H7 (cell line): Measurements from ENCODE around the gene MUC6. TPM values are rescaled to one million over a fixed set of nuclear protein-coding genes. Genes with fewer than 3 reads are reported as not detected.
"Not testable (repeated sequence)": the region's sequence is repeated elsewhere in the genome, so short reads cannot be mapped to it uniquely, and the experiment has no call there.

ENCODE experiments used
- DNase-seq: peaks from one replicate; pipeline ENCODE4 v3.0.0; 2012
- H3K27me3 ChIP-seq: 2 replicates; pipeline ENCODE4 v1.6.0; 2011; ENCODE audit warnings: mild to moderate bottlenecking, low read length; ENCODE audit not compliant: control insufficient read depth, insufficient read depth
- H3K36me3 ChIP-seq: replicated peaks from 2 replicates; pipeline ENCODE4 v1.5.1; 2011; ENCODE audit warnings: low read length; ENCODE audit not compliant: control insufficient read depth, insufficient read depth
- H3K4me3 ChIP-seq: 2 replicates; pipeline ENCODE4 v1.5.1; 2011; ENCODE audit warnings: low read depth, mild to moderate bottlenecking, control low read depth, low read length, moderate library complexity; ENCODE audit not compliant: insufficient read depth
- total RNA-seq: library from RNA; depleted of rRNA; stranded (reverse); fragments of >200 nt; shearing (Covaris generic); gene quantifications from 2 replicates; pipeline ENCODE4 v1.2.3, GENCODE V29; 2014

The MUC6 gene
- total RNA-seq, 1 experiment from 2014 or later = not detected

GRCh38 chr11:1019321-1019910, 17.1 kb downstream of the MUC6 start:
- no peaks in the 10 kb centered on the region for H3K36me3 ChIP-seq
- DNase-seq = no peak
- H3K27me3 ChIP-seq = no peaks in the 10 kb centered on the region
- no peak overlapping the region for H3K4me3 ChIP-seq

GRCh38 chr11:1018091-1018490, 18.4 kb downstream of the MUC6 start:
- Histone ChIP-seq H3K4me3 (no peak overlapping the region), H3K36me3 (no peaks in the 10 kb centered on the region), H3K27me3 (no peaks in the 10 kb centered on the region)
- no peak for DNase-seq

GRCh38 chr11:1017269-1018005, 19.1 kb downstream of the MUC6 start:
- Histone ChIP-seq H3K27me3 (no peaks in the 10 kb centered on the region), H3K4me3 (no peak overlapping the region), H3K36me3 (no peaks in the 10 kb centered on the region)
- DNase-seq = no peak

GRCh38 chr11:1016610-1017126, 19.9 kb downstream of the MUC6 start:
- H3K27me3 ChIP-seq, H3K4me3 ChIP-seq, H3K36me3 ChIP-seq, DNase-seq: not testable (repeated sequence)

DNA sequence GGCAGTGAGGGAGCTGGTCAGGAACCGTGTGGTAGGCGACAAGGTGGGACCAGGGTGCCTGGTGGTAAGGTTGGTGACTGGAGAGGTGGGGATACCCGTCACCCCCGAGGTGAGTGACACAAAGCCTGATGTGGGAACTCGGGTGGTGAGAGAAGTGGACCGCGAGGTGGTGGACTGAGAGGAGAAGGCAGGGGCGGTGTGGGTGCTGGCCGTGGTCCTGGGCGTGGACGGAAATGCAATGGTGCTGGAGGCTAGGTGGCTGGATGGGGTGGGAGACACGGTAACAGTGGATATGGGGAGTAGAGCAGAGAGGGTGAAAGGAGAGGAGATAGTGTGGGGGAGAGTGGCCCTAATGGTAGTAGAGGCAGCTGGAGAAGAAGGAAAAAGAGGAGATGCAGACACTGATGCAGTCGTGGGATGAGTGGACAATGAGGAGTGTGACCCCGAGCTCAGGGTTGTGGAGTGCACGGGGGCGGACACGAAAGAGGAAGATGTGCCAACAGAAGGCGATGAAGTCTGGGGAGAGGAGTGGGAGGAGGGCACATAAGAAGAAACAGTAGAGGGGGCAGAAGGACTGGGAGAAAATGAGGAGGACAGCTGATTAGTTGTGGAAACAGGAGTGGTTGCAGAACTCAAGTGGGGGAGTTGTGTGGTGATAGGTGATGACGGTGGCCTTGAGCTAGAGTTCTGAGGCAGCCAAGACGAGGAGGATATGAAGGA, 20.5 kb downstream of the MUC6 start:
- Histone ChIP-seq H3K36me3 (peaks cover 4% of the 10 kb centered on the region), H3K4me3 (no peak overlapping the region), H3K27me3 (no peaks in the 10 kb centered on the region)
- DNase-seq = no peak

DNA sequence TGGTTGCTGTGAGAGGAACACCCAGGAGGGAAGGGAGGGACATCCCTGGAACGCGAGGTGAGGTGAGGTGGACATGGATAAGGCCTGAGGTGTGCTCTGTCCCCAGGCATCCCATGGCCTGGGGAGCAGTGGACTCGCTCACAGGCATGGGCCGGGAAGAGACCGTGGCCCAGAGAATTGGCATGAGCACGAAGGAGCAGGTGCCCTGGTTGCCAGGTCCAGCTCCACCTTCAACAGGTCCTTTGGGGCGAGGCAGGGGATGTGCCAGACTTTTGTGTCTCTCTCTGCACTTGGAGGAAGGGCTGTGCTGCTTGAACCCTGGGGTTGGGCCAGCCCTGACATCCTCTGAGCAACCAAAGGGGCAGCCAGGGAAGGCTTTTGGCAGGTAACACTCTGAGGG, 21.5 kb downstream of the MUC6 start:
- Histone ChIP-seq H3K36me3 (peaks cover 7% of the 10 kb centered on the region), H3K27me3 (no peaks in the 10 kb centered on the region), H3K4me3 (no peak overlapping the region)
- no peak for DNase-seq

DNA sequence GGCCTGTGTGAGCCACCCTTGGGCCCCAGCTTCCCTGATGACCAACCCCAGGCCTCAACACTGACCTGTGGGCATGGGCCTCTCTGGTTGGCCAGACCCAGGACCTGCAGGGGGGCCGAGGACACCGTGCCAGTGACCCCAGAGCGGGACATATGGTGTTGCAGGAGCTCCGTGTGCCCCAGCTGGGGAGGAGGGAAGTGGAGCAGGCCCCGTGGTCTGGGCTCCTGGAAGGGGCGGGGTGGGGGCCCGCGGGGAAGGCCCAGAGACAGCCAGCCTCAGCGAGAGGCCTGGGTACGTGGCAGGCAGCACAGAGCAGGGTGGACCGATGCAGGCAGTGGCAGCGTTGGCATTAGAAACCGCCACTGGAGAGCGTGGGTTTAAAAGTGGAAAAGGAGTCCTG, 22.2 kb downstream of the MUC6 start:
- DNase-seq = no peak
- no peaks in the 10 kb centered on the region for H3K27me3 ChIP-seq
- no peak overlapping the region for H3K4me3 ChIP-seq
- H3K36me3 ChIP-seq = peaks cover 12% of the 10 kb centered on the region

DNA sequence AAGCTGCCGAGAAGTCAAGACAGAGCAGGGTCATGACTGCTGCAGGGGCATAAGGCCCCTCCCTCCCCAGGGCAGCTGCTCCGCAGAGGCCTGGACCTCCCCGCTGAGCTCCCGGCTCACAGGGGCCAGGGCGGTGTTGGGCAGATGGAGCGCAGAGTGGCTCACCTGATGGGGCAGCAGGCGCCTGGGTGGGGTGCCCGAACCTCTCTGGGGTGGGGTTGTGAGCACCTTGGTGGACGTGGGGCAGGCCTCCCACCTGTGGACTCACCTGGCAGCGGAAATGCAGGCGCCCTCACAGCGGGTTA, 22.9 kb downstream of the MUC6 start:
- Histone ChIP-seq H3K4me3 (no peak overlapping the region), H3K27me3 (no peaks in the 10 kb centered on the region), H3K36me3 (peaks cover 12% of the 10 kb centered on the region)
- DNase-seq = no peak

- no peak overlapping the region for H3K4me3 ChIP-seq
- H3K36me3 ChIP-seq = peaks cover 12% of the 10 kb centered on the region
- no peak for DNase-seq
- H3K27me3 ChIP-seq = no peaks in the 10 kb centered on the region
Observed at GRCh38 chr11:1012740-1013630, 23.5 kb downstream of the MUC6 start.

- H3K27me3 ChIP-seq = no peaks in the 10 kb centered on the region
Observed at GRCh38 chr11:1012291-1012690, 24.2 kb downstream of the MUC6 start.

DNA sequence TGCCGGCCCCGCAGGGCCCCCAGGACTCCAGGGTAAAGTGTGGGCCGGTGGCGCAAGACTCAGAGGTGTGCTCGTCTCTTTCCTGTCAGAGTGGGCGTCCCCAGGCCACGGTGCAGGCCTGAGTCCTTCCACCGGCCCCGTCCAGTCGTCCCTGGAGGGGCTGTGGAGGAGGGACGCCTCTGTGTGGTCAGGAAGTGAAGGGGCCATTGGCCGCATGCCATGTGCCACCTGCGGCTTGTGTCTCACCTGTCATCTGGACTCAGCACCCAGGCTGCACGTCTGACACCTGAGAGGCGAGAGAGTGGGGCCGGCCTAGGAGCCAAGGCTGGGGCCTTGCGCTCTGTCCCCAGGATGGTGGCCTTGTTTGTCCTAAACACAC, 25.2 kb downstream of the MUC6 start:
- Histone ChIP-seq H3K27me3 (no peaks in the 10 kb centered on the region), H3K36me3 (peaks cover 14% of the 10 kb centered on the region), H3K4me3 (no peak overlapping the region)
- no peak for DNase-seq

More at GRCh38 chr11:1012291-1012690, 24.2 kb downstream of the MUC6 start:
- no peak for DNase-seq
- Histone ChIP-seq H3K4me3 (no peak overlapping the region), H3K36me3 (peaks cover 12% of the 10 kb centered on the region)

- H3K4me3 ChIP-seq = no peak overlapping the region
- DNase-seq = no peak
- H3K27me3 ChIP-seq = no peaks in the 10 kb centered on the region
- H3K36me3 ChIP-seq = peaks cover 14% of the 10 kb centered on the region
Observed at GRCh38 chr11:1010551-1011319, 25.8 kb downstream of the MUC6 start.

- Histone ChIP-seq H3K27me3 (no peaks in the 10 kb centered on the region), H3K36me3 (peaks cover 17% of the 10 kb centered on the region), H3K4me3 (no peak overlapping the region)
- DNase-seq = no peak
Observed at GRCh38 chr11:1009991-1010390, 26.5 kb downstream of the MUC6 start.

- H3K27me3 ChIP-seq = no peaks in the 10 kb centered on the region
- DNase-seq = no peak
- H3K4me3 ChIP-seq = no peak overlapping the region
- H3K36me3 ChIP-seq = peaks cover 17% of the 10 kb centered on the region
Observed at GRCh38 chr11:1009371-1009770, 27.1 kb downstream of the MUC6 start.
